MM.1S (cell line): Measurements from ENCODE around the gene ACTR3.

Experiments
- EZH2phosphoT487 ChIP-seq: fragments of 300-600 bp; sonication (generic); IDR thresholded peaks from 2 replicates; pipeline ENCODE4 v1.6.1; 2018; ENCODE audit warnings: antibody characterized with exemption, low read length
- TF ChIP-seq, protein P1 (sequence below): fragments of 300-600 bp; sonication (generic); IDR thresholded peaks from 2 replicates; pipeline ENCODE4 v1.5.1; 2016; ENCODE audit warnings: antibody characterized with exemption, low read length, mixed read lengths

DNA sequence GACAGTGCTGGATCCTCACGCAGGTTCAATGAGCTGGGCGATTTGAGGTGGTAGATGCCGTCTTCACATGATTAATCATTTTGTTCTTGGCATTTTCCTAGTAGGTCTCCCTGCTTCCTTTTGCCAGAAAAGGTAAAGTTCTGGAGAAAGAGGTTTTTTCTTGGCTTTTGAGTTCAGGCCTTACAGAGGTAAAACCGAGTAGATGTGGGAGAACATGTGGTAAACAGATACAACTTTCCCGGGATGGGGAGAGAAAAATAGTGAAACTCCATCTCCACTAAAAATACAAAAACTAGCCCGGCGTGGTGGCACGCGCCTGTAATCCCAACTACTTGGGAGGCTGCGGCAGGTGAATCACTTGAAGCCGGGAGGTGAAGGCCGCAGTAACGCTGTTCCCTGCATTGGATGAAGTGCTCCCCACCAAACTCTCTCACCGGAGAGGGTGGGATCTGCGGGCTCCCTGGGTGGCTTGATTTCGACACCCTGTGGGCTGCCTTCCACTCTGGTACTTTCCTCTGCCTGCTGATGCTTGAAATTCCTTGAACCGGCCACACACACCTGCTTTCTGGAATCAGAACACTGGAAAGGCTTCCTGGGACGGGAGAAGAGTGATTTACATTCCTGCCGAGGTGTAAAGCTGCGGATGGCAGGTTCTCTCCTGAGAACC, 88.8 kb downstream of the ACTR3 start:
- no peak for TF ChIP-seq EZH2phosphoT487
- TF ChIP-seq, protein P1, sequence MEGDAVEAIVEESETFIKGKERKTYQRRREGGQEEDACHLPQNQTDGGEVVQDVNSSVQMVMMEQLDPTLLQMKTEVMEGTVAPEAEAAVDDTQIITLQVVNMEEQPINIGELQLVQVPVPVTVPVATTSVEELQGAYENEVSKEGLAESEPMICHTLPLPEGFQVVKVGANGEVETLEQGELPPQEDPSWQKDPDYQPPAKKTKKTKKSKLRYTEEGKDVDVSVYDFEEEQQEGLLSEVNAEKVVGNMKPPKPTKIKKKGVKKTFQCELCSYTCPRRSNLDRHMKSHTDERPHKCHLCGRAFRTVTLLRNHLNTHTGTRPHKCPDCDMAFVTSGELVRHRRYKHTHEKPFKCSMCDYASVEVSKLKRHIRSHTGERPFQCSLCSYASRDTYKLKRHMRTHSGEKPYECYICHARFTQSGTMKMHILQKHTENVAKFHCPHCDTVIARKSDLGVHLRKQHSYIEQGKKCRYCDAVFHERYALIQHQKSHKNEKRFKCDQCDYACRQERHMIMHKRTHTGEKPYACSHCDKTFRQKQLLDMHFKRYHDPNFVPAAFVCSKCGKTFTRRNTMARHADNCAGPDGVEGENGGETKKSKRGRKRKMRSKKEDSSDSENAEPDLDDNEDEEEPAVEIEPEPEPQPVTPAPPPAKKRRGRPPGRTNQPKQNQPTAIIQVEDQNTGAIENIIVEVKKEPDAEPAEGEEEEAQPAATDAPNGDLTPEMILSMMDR: no peak
